Measurements from ENCODE around the gene MTURN. TPM values are rescaled to one million over a fixed set of nuclear protein-coding genes. Genes with fewer than 3 reads are reported as not detected.

Gene MTURN
- total RNA-seq, 1 experiment from 2014 or later: 2.2 TPM

- POLR2A ChIA-PET: no interaction called here
- CTCF ChIA-PET: no interaction called here
These were observed 40.4 kb downstream of the MTURN start for GRCh38 chr7:30175180-30175579.

DNA sequence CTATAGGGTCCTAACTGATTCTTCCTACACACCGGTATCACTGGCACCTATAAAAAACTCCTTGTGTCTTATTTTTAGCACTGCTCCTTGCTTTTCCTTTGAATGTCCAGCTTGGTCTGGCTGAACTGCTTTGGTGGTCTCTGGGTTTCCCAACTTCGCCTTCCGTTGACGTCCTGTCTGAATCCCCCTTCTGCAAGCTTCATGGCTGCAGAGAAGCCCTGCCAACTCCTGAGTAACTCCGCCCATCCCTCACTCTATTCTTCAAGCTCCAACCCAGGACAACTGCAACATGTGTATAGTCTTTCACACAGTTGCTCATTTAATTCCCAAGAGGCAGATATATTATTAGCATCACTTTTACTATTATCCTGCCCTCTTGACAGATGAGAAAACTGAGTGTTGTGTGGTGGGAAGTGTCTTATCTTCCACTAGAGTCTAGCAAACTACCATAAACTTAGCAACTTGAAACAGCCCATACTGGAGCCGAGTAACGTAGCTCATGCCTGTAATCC, 40.9 kb downstream of the MTURN start:
- Mint-ChIP-seq H3K27ac (ENCODE audit: unreplicated experiment) (no peak overlapping the region), H3K4me1 (ENCODE audit: low read depth, unreplicated experiment) (peaks cover 6% of the 10 kb centered on the region), H3K27me3 (ENCODE audit: insufficient read depth, unreplicated experiment) (no peaks in the 10 kb centered on the region), H3K36me3 (ENCODE audit: insufficient read depth, unreplicated experiment) (no peaks in the 10 kb centered on the region), H3K9me3 (ENCODE audit: unreplicated experiment) (no peaks in the 10 kb centered on the region), H3K4me3 (ENCODE audit: unreplicated experiment) (no peak overlapping the region)
- no peak for DNase-seq
- POLR2A ChIA-PET: no interaction called here
- Histone ChIP-seq H3K4me1 (no peaks in the 10 kb centered on the region), H3K9me3 (no peaks in the 10 kb centered on the region), H3K27me3 (replicated peaks; ENCODE audit: control insufficient read depth, insufficient read depth, low read length) (no peaks in the 10 kb centered on the region), H3K4me3 (ENCODE audit: low read depth, low read length) (no peak overlapping the region), H3K36me3 (ENCODE audit: control insufficient read depth, insufficient read depth, low read length) (no peaks in the 10 kb centered on the region)
- intact Hi-C loops (cut with micrococcal nuclease; ENCODE audit: unreplicated experiment): no loop called here
- CTCF ChIA-PET: no interaction called here
- no peak for TF ChIP-seq CTCF (IDR thresholded peaks at IDR 0.05; ENCODE audit: insufficient read depth in 1 of 2, low read depth in 1 of 2, low read length in 1 of 2, severe bottlenecking in 1 of 2, unreplicated experiment in 1 of 2)
- no TSS peak for BruUV-seq (replicated peaks)

More at GRCh38 chr7:30175180-30175579, 40.4 kb downstream of the MTURN start:
- H3K4me1 Mint-ChIP-seq (ENCODE audit: low read depth, unreplicated experiment): peaks cover 6% of the 10 kb centered on the region
- H3K4me3 Mint-ChIP-seq (ENCODE audit: unreplicated experiment): no peak overlapping the region
- H3K36me3 Mint-ChIP-seq (ENCODE audit: insufficient read depth, unreplicated experiment): no peaks in the 10 kb centered on the region
- no peak for TF ChIP-seq CTCF (IDR thresholded peaks at IDR 0.05; ENCODE audit: insufficient read depth in 1 of 2, low read depth in 1 of 2, low read length in 1 of 2, severe bottlenecking in 1 of 2, unreplicated experiment in 1 of 2)
- Histone ChIP-seq H3K27me3 (replicated peaks; ENCODE audit: control insufficient read depth, insufficient read depth, low read length) (no peaks in the 10 kb centered on the region), H3K4me3 (ENCODE audit: low read depth, low read length) (no peak overlapping the region), H3K4me1 (no peaks in the 10 kb centered on the region), H3K36me3 (ENCODE audit: control insufficient read depth, insufficient read depth, low read length) (no peaks in the 10 kb centered on the region), H3K9me3 (no peaks in the 10 kb centered on the region)
- H3K27ac Mint-ChIP-seq (ENCODE audit: unreplicated experiment): no peak overlapping the region
- no peak for DNase-seq
- no peaks in the 10 kb centered on the region for H3K27me3 Mint-ChIP-seq (ENCODE audit: insufficient read depth, unreplicated experiment)
- no peaks in the 10 kb centered on the region for H3K9me3 Mint-ChIP-seq (ENCODE audit: unreplicated experiment)
- intact Hi-C loops (cut with micrococcal nuclease; ENCODE audit: unreplicated experiment): no loop called here
- no TSS peak for BruUV-seq (replicated peaks)

- peaks cover 6% of the 10 kb centered on the region for H3K4me1 Mint-ChIP-seq (ENCODE audit: low read depth, unreplicated experiment)
- no TSS peak for BruUV-seq (replicated peaks)
- CTCF ChIA-PET: no interaction called here
- TF ChIP-seq CTCF (IDR thresholded peaks at IDR 0.05; ENCODE audit: insufficient read depth in 1 of 2, low read depth in 1 of 2, low read length in 1 of 2, severe bottlenecking in 1 of 2, unreplicated experiment in 1 of 2): no peak
- H3K27ac Mint-ChIP-seq (ENCODE audit: unreplicated experiment): no peak overlapping the region
- H3K4me3 ChIP-seq (ENCODE audit: low read depth, low read length): no peak overlapping the region
- no peaks in the 10 kb centered on the region for H3K36me3 ChIP-seq (ENCODE audit: control insufficient read depth, insufficient read depth, low read length)
- intact Hi-C loops (cut with micrococcal nuclease; ENCODE audit: unreplicated experiment): no loop called here
- no peaks in the 10 kb centered on the region for H3K4me1 ChIP-seq
- H3K9me3 Mint-ChIP-seq (ENCODE audit: unreplicated experiment): no peaks in the 10 kb centered on the region
- no peaks in the 10 kb centered on the region for H3K27me3 Mint-ChIP-seq (ENCODE audit: insufficient read depth, unreplicated experiment)
- no peaks in the 10 kb centered on the region for H3K36me3 Mint-ChIP-seq (ENCODE audit: insufficient read depth, unreplicated experiment)
- no peak for DNase-seq
- POLR2A ChIA-PET: no interaction called here
- no peak overlapping the region for H3K4me3 Mint-ChIP-seq (ENCODE audit: unreplicated experiment)
- no peaks in the 10 kb centered on the region for H3K9me3 ChIP-seq
- no peaks in the 10 kb centered on the region for H3K27me3 ChIP-seq (replicated peaks; ENCODE audit: control insufficient read depth, insufficient read depth, low read length)
These were observed 41.8 kb downstream of the MTURN start for GRCh38 chr7:30176463-30177109.

All from Caco-2 (cell line).